HCT116 (cell line): Measurements from ENCODE around the gene IBA57. TPM values are rescaled to one million over a fixed set of nuclear protein-coding genes. Genes with fewer than 3 reads are reported as not detected.

ENCODE experiments used
- ATAC-seq: fragments of 200-7000 bp; cut with Tn5 transposase; 2 replicates; pipeline ENCODE4 v1.9.1; 2020; ENCODE audit warnings: mild to moderate bottlenecking, moderate library complexity
- BruUV-seq: library from RNA; stranded (reverse); fragments of 400-500 nt; replicated peaks from 2 replicates; lab custom pipeline; 2021; lab: Mats Ljungman, UMichigan
- CTCF ChIA-PET: fragments of 300-600 bp; sonication (Branson Sonifier 250); formaldehyde crosslinking; loops from one replicate; lab custom pipeline; 2021; ENCODE audit warnings: antibody characterized with exemption; lab: Charles Lee
- POLR2A ChIA-PET: fragments of 300-600, 350-600 bp; sonication (Branson Sonifier 250); formaldehyde crosslinking; loops from one replicate; lab custom pipeline; 2021; ENCODE audit warnings: antibody characterized with exemption; lab: Charles Lee
- RAD21 ChIA-PET, 2 experiments: fragments of 300-600 bp; sonication (Branson Sonifier 250); formaldehyde crosslinking; loops; one replicate each; lab custom pipeline; 2023; ENCODE audit warnings: low total read pairs in 2 of 2; ENCODE audit not compliant: uncharacterized antibody in 2 of 2, unreplicated experiment in 2 of 2, low non-redundant PET in 1 of 2; lab: Charles Lee
- DNase-seq: peaks from one replicate; pipeline ENCODE4 v3.0.0-alpha.2; 2010; ENCODE audit warnings: low read depth, low spot score
- H2AFZ ChIP-seq: fragments of 200-600 bp; shearing (Covaris generic), sonication (generic); 2 replicates; pipeline ENCODE4 v1.6.1; 2017; ENCODE audit warnings: low read depth, mixed run types, mixed read lengths, antibody characterized with exemption, low read length; ENCODE audit not compliant: poor library complexity, severe bottlenecking
- H3K27ac ChIP-seq: 2 replicates; pipeline ENCODE4 v1.5.1; 2012; ENCODE audit warnings: low read depth, low read length
- H3K27me3 ChIP-seq: fragments of 200-600 bp; sonication (generic); 2 replicates; pipeline ENCODE4 v1.6.1; 2016; ENCODE audit warnings: mixed run types, low read length, mixed read lengths; ENCODE audit not compliant: insufficient read depth
- H3K36me3 ChIP-seq, 2 experiments: fragments of 200-500 bp in 1 of 2; fragments of 200-600 bp in 1 of 2; sonication (Bioruptor generic) in 1 of 2; sonication (generic) in 1 of 2; 2 replicates each; pipeline versions ENCODE4 v1.5.1 to v1.6.1; 2014 to 2016; ENCODE audit warnings: low read length in 2 of 2, inconsistent platforms in 1 of 2, mixed read lengths in 1 of 2, mixed run types in 1 of 2; ENCODE audit not compliant: insufficient read depth in 2 of 2, control insufficient read depth in 1 of 2
- H3K4me1 ChIP-seq, 2 experiments: fragments of 200-600 bp in 1 of 2; sonication (generic) in 1 of 2; 2 replicates each; pipeline versions ENCODE4 v1.5.1 to v1.6.1; 2012 to 2017; ENCODE audit warnings: low read length in 2 of 2, inconsistent platforms in 1 of 2, mild to moderate bottlenecking in 1 of 2, mixed read lengths in 1 of 2, mixed run types in 1 of 2, moderate library complexity in 1 of 2; ENCODE audit not compliant: insufficient read depth in 2 of 2, control insufficient read depth in 1 of 2
- H3K4me2 ChIP-seq: fragments of 200-600 bp; sonication (generic); 2 replicates; pipeline ENCODE4 v1.6.1; 2017; ENCODE audit warnings: mixed run types, low read length, mixed read lengths
- H3K4me3 ChIP-seq, 2 experiments: fragments of 200-600 bp in 1 of 2; sonication (generic) in 1 of 2; replicated peaks in 1 of 2; 2 replicates each; pipeline ENCODE4 v1.5.1; 2011 to 2016; ENCODE audit warnings: low read length in 2 of 2, control low read depth in 1 of 2, low read depth in 1 of 2, mild to moderate bottlenecking in 1 of 2, mixed read lengths in 1 of 2, mixed run types in 1 of 2
- H3K79me2 ChIP-seq: fragments of 200-600 bp; sonication (generic); 2 replicates; pipeline ENCODE4 v1.6.1; 2017; ENCODE audit warnings: mild to moderate bottlenecking, mixed run types, low read length, moderate library complexity, mixed read lengths; ENCODE audit not compliant: insufficient read depth
- H3K9ac ChIP-seq: fragments of 200-600 bp; sonication (generic); 2 replicates; pipeline ENCODE4 v1.6.1; 2016; ENCODE audit warnings: low read length, mixed read lengths
- H3K9me2 ChIP-seq: fragments of 200-600 bp; sonication (generic), shearing (Covaris generic); 2 replicates; pipeline ENCODE4 v1.6.1; 2017; ENCODE audit warnings: mixed run types, mild to moderate bottlenecking, moderate library complexity; ENCODE audit not compliant: insufficient read depth
- H3K9me3 ChIP-seq, 2 experiments: fragments of 200-500 bp in 1 of 2; fragments of 200-600 bp in 1 of 2; sonication (Bioruptor generic) in 1 of 2; sonication (generic) in 1 of 2; 2 replicates each; pipeline ENCODE4 v1.6.1; 2014 to 2017; ENCODE audit warnings: low read length in 2 of 2, mixed read lengths in 2 of 2, inconsistent platforms in 1 of 2, low read depth in 1 of 2, mild to moderate bottlenecking in 1 of 2, mixed run types in 1 of 2, moderate library complexity in 1 of 2; ENCODE audit not compliant: control insufficient read depth in 1 of 2, insufficient read depth in 1 of 2
- H4K20me1 ChIP-seq: fragments of 200-600 bp; sonication (generic), shearing (Covaris generic); 2 replicates; pipeline ENCODE4 v1.6.1; 2017; ENCODE audit warnings: mixed run types, mild to moderate bottlenecking, moderate library complexity; ENCODE audit not compliant: insufficient read depth
- ATF3 ChIP-seq: IDR thresholded peaks from 2 replicates; pipeline ENCODE4 v1.6.1; 2012
- CBX3 ChIP-seq: IDR thresholded peaks from 2 replicates; pipeline ENCODE4 v1.6.1; 2012; ENCODE audit warnings: low read depth
- ELF1 ChIP-seq: IDR thresholded peaks from 2 replicates; pipeline ENCODE4 v1.6.1; 2012; ENCODE audit warnings: low read depth, borderline replicate concordance
- EZH2phosphoT487 ChIP-seq: fragments of 200-600 bp; IDR thresholded peaks from 2 replicates; pipeline ENCODE4 v1.6.1; 2018; ENCODE audit warnings: antibody characterized with exemption, borderline replicate concordance
- JUND ChIP-seq: IDR thresholded peaks from 2 replicates; pipeline ENCODE4 v1.6.1; 2012
- POLR2AphosphoS5 ChIP-seq: IDR thresholded peaks from 2 replicates; pipeline ENCODE4 v1.6.1; 2011; ENCODE audit warnings: mild to moderate bottlenecking, low read depth, low read length, moderate library complexity
- SRF ChIP-seq: IDR thresholded peaks from 2 replicates; pipeline ENCODE4 v1.6.1; 2012; ENCODE audit warnings: low read depth
- TCF7L2 ChIP-seq: IDR thresholded peaks from 2 replicates; pipeline ENCODE4 v1.7.0; 2011; ENCODE audit warnings: borderline replicate concordance, inconsistent platforms; ENCODE audit not compliant: insufficient read depth, insufficient read length; ENCODE audit errors: extremely low read depth
- YY1 ChIP-seq: IDR thresholded peaks from 2 replicates; pipeline ENCODE4 v1.6.1; 2011; ENCODE audit warnings: low read length, low read depth, moderate library complexity, mild to moderate bottlenecking; ENCODE audit not compliant: insufficient replicate concordance; ENCODE audit errors: extremely low read depth
- ZNF274 ChIP-seq: fragments of 200-500 bp; sonication (Bioruptor generic); IDR thresholded peaks from 2 replicates; pipeline ENCODE4 v1.6.1; 2014; ENCODE audit warnings: mild to moderate bottlenecking, low read depth, low read length, inconsistent platforms
- intact Hi-C: fragments of 100-400 bp; cut with micrococcal nuclease; formaldehyde crosslinking; loops from 2 replicates; pipeline ENCODE4 v1.10.0; 2022
- total RNA-seq: library from RNA; stranded (reverse); gene quantifications from one replicate; pipeline ENCODE4 v1.2.1, GENCODE V29; 2021; ENCODE audit not compliant: unreplicated experiment
- TF ChIP-seq, protein P1 (sequence below): IDR thresholded peaks from 2 replicates; pipeline ENCODE4 v1.6.1; 2012; ENCODE audit warnings: low read depth

Gene IBA57
- total RNA-seq, 1 experiment from 2014 or later: 11.6 TPM

DNA sequence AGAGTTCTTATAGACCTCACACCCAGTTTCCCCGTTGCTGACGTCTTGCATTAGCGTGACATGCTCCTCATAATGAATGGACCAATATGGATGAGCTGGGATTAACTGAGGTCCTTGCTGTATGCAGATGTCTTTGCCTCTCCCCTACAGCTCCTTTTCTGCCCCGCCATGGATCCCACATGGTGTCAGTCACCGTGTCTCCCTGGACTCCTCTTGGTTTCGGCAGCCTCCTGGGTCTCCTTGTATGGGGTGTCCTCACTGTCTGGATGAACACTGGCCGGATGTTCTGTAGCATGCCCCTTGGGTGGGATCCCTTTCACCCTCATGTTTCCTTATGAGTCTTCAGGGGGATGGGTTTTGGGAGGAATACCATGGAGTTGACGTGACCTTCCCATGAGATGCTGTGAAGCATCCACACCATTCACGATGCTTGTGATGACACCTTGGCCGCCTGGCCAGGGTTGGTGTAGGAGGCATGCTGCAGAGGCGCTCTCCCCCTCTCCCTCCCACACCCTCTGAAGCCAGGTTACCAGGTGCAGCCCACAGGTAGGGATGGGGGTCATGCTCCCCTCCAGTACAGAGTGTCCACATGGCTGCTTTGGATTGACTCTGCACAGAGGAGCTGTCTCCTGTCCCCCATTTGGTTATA is 11.5 kb upstream of the IBA57 start:
- Histone ChIP-seq H3K36me3 (no peaks in the 10 kb centered on the region), H3K9me3 (no peaks in the 10 kb centered on the region), H4K20me1 (no peaks in the 10 kb centered on the region), H3K79me2 (no peaks in the 10 kb centered on the region), H3K4me2 (no peak overlapping the region), H3K4me3 (no peak overlapping the region), H3K9ac (no peak overlapping the region), H2AFZ (no peak overlapping the region), H3K27me3 (no peaks in the 10 kb centered on the region), H3K27ac (no peak overlapping the region), H3K9me2 (no peaks in the 10 kb centered on the region), H3K4me1 (peaks cover 11% of the 10 kb centered on the region in 2 experiments; a peak in 3 of 4 replicates)
- ATAC-seq: no peak
- intact Hi-C loops: no loop called here
- TF ChIP-seq JUND: no peak
- TF ChIP-seq CBX3: no peak
- no peak for TF ChIP-seq YY1
- TF ChIP-seq ATF3: no peak
- TF ChIP-seq ZNF274: no peak
- TF ChIP-seq, protein P1, sequence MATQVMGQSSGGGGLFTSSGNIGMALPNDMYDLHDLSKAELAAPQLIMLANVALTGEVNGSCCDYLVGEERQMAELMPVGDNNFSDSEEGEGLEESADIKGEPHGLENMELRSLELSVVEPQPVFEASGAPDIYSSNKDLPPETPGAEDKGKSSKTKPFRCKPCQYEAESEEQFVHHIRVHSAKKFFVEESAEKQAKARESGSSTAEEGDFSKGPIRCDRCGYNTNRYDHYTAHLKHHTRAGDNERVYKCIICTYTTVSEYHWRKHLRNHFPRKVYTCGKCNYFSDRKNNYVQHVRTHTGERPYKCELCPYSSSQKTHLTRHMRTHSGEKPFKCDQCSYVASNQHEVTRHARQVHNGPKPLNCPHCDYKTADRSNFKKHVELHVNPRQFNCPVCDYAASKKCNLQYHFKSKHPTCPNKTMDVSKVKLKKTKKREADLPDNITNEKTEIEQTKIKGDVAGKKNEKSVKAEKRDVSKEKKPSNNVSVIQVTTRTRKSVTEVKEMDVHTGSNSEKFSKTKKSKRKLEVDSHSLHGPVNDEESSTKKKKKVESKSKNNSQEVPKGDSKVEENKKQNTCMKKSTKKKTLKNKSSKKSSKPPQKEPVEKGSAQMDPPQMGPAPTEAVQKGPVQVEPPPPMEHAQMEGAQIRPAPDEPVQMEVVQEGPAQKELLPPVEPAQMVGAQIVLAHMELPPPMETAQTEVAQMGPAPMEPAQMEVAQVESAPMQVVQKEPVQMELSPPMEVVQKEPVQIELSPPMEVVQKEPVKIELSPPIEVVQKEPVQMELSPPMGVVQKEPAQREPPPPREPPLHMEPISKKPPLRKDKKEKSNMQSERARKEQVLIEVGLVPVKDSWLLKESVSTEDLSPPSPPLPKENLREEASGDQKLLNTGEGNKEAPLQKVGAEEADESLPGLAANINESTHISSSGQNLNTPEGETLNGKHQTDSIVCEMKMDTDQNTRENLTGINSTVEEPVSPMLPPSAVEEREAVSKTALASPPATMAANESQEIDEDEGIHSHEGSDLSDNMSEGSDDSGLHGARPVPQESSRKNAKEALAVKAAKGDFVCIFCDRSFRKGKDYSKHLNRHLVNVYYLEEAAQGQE: no peak
- TF ChIP-seq TCF7L2: no peak
- TF ChIP-seq EZH2phosphoT487: no peak
- TF ChIP-seq POLR2AphosphoS5: no peak
- TF ChIP-seq SRF: no peak
- TF ChIP-seq ELF1: no peak
- DNase-seq: no peak
- ChIA-PET RAD21 (no interaction called here), CTCF (interaction anchor here (0.6 kb wide), 1 partner anchor 11 kb away, joined by 3 read pairs; no protein-coding TSS in a partner anchor), POLR2A (interaction anchor here (0.5 to 1.6 kb wide), 3 partner anchors 12 to 253 kb away, joined by 4 to 5 read pairs (median 5); partner anchors contain the start of genes IBA57 and TRIM11)
- no TSS peak for BruUV-seq
